Skeletal muscle satellite cell (primary cell): Measurements from ENCODE around the gene CDK4.

Source experiments
- H3K27me3 ChIP-seq: 2 replicates; pipeline ENCODE4 v1.7.0; 2013; ENCODE audit warnings: low read length; ENCODE audit not compliant: control insufficient read depth, insufficient read depth
- H3K36me3 ChIP-seq: 2 replicates; pipeline ENCODE4 v1.7.0; 2013; ENCODE audit warnings: mild to moderate bottlenecking, control low read depth, low read length; ENCODE audit not compliant: insufficient read depth
- H3K4me1 ChIP-seq: 2 replicates; pipeline ENCODE4 v1.7.0; 2013; ENCODE audit warnings: low read length; ENCODE audit not compliant: control insufficient read depth, insufficient read depth
- H3K4me2 ChIP-seq: 2 replicates; pipeline ENCODE4 v1.7.0; 2013; ENCODE audit warnings: mild to moderate bottlenecking, low read length
- H3K4me3 ChIP-seq: 2 replicates; pipeline ENCODE4 v1.7.0; 2013; ENCODE audit warnings: low read length
- H3K9ac ChIP-seq: 2 replicates; pipeline ENCODE4 v1.7.0; 2013; ENCODE audit warnings: mild to moderate bottlenecking, low read depth, low read length, moderate library complexity
- H3K9me3 ChIP-seq: replicated peaks from 2 replicates; pipeline ENCODE4 v1.7.0; 2013; ENCODE audit warnings: mild to moderate bottlenecking, control low read depth, low read length

CDK4 gene

GRCh38 chr12:57741844-57742738 is 10.0 kb downstream of the CDK4 start:
- Histone ChIP-seq H3K9ac (no peak overlapping the region), H3K4me3 (no peak overlapping the region), H3K36me3 (peaks cover 12% of the 10 kb centered on the region), H3K4me2 (no peak overlapping the region), H3K9me3 (no peaks in the 10 kb centered on the region), H3K27me3 (peaks cover 45% of the 10 kb centered on the region), H3K4me1 (peaks cover 17% of the 10 kb centered on the region)

- Histone ChIP-seq H3K4me1 (peaks cover 20% of the 10 kb centered on the region), H3K4me3 (no peak overlapping the region), H3K4me2 (no peak overlapping the region), H3K36me3 (peaks cover 5% of the 10 kb centered on the region), H3K27me3 (peaks cover 52% of the 10 kb centered on the region), H3K9ac (no peak overlapping the region), H3K9me3 (no peaks in the 10 kb centered on the region)
Observed at GRCh38 chr12:57741413-57741789, 10.7 kb downstream of the CDK4 start.

GRCh38 chr12:57740656-57741412 is 11.3 kb downstream of the CDK4 start:
- no peak overlapping the region for H3K4me3 ChIP-seq
- H3K27me3 ChIP-seq: peaks cover 58% of the 10 kb centered on the region
- no peaks in the 10 kb centered on the region for H3K9me3 ChIP-seq
- no peak overlapping the region for H3K9ac ChIP-seq
- no peaks in the 10 kb centered on the region for H3K36me3 ChIP-seq
- no peak overlapping the region for H3K4me2 ChIP-seq
- peaks cover 20% of the 10 kb centered on the region for H3K4me1 ChIP-seq

- Histone ChIP-seq H3K4me1 (peaks cover 19% of the 10 kb centered on the region), H3K9ac (no peak overlapping the region), H3K4me3 (no peak overlapping the region), H3K36me3 (no peaks in the 10 kb centered on the region), H3K27me3 (peaks cover 65% of the 10 kb centered on the region), H3K4me2 (no peak overlapping the region), H3K9me3 (no peaks in the 10 kb centered on the region)
Observed at GRCh38 chr12:57739914-57740538, 12.1 kb downstream of the CDK4 start.

GRCh38 chr12:57739387-57739786 is 12.7 kb downstream of the CDK4 start:
- Histone ChIP-seq H3K4me1 (peaks cover 19% of the 10 kb centered on the region), H3K27me3 (peaks cover 72% of the 10 kb centered on the region), H3K36me3 (no peaks in the 10 kb centered on the region), H3K4me2 (no peak overlapping the region), H3K4me3 (no peak overlapping the region), H3K9ac (no peak overlapping the region), H3K9me3 (no peaks in the 10 kb centered on the region)

- no peaks in the 10 kb centered on the region for H3K9me3 ChIP-seq
- peaks cover 78% of the 10 kb centered on the region for H3K27me3 ChIP-seq
- no peaks in the 10 kb centered on the region for H3K36me3 ChIP-seq
- peaks cover 19% of the 10 kb centered on the region for H3K4me1 ChIP-seq
- peak within 1 kb of the TSS; percentile 79 for H3K4me2 ChIP-seq
- H3K9ac ChIP-seq: no peak within 1 kb of the TSS
- peak within 1 kb of the TSS; percentile 42 for H3K4me3 ChIP-seq
Observed at GRCh38 chr12:57738661-57739237, 13.4 kb downstream of the CDK4 start, which contains the start of gene AGAP2. TSS of gene AGAP2 (minus strand) at chr12:57738742. CDS start at chr12:57738246, 496 bp downstream.

GRCh38 chr12:57737467-57738460 is 14.3 kb downstream of the CDK4 start:
- Histone ChIP-seq H3K9me3 (no peaks in the 10 kb centered on the region), H3K4me2 (peak overlapping the region; percentile 79), H3K36me3 (no peaks in the 10 kb centered on the region), H3K9ac (no peak overlapping the region), H3K27me3 (peaks cover 84% of the 10 kb centered on the region), H3K4me3 (peak overlapping the region; percentile 42), H3K4me1 (peaks cover 19% of the 10 kb centered on the region)

GRCh38 chr12:57736741-57737466 is 15.2 kb downstream of the CDK4 start:
- H3K9ac ChIP-seq: no peak overlapping the region
- peak overlapping the region; percentile 82 for H3K4me2 ChIP-seq
- no peak overlapping the region for H3K4me3 ChIP-seq
- no peaks in the 10 kb centered on the region for H3K9me3 ChIP-seq
- no peaks in the 10 kb centered on the region for H3K36me3 ChIP-seq
- peaks cover 82% of the 10 kb centered on the region for H3K27me3 ChIP-seq
- H3K4me1 ChIP-seq: peaks cover 19% of the 10 kb centered on the region

- Histone ChIP-seq H3K36me3 (no peaks in the 10 kb centered on the region), H3K4me3 (peak overlapping the region; percentile 58), H3K9ac (peak overlapping the region; percentile 21), H3K9me3 (no peaks in the 10 kb centered on the region), H3K27me3 (peaks cover 75% of the 10 kb centered on the region), H3K4me2 (peak overlapping the region; percentile 82), H3K4me1 (peaks cover 19% of the 10 kb centered on the region)
Observed at GRCh38 chr12:57735952-57736740, 16.0 kb downstream of the CDK4 start.
